ENCODE data around the gene KRTAP4-2.
"Not testable (repeated sequence)": the region's sequence is repeated elsewhere in the genome, so short reads cannot be mapped to it uniquely, and the experiment has no call there.

KRTAP4-2 gene

GRCh38 chr17:41185001-41185400, 7.0 kb upstream of the KRTAP4-2 start:
- Histone ChIP-seq H3K27me3 (ENCODE audit: control insufficient read depth, insufficient read depth, low read length) (peaks cover under 1% of the 10 kb centered on the region), H3K4me3 (ENCODE audit: low read length) (no peak overlapping the region), H3K9me3 (ENCODE audit: control insufficient read depth, low read length) (no peaks in the 10 kb centered on the region), H3K4me1 (ENCODE audit: control insufficient read depth, insufficient read depth, low read length) (no peaks in the 10 kb centered on the region), H3K36me3 (ENCODE audit: control insufficient read depth, insufficient read depth, low read length) (no peaks in the 10 kb centered on the region), H3K9ac (ENCODE audit: low read length) (no peak overlapping the region)

- Histone ChIP-seq H3K4me1 (ENCODE audit: control insufficient read depth, insufficient read depth, low read length) (no peaks in the 10 kb centered on the region), H3K9me3 (ENCODE audit: control insufficient read depth, low read length) (no peaks in the 10 kb centered on the region), H3K27me3 (ENCODE audit: control insufficient read depth, insufficient read depth, low read length) (no peaks in the 10 kb centered on the region), H3K36me3 (ENCODE audit: control insufficient read depth, insufficient read depth, low read length) (no peaks in the 10 kb centered on the region), H3K4me3 (ENCODE audit: low read length) (no peak within 1 kb of the TSS), H3K9ac (ENCODE audit: low read length) (no peak within 1 kb of the TSS)
Measured at GRCh38 chr17:41184480-41184961, 6.5 kb upstream of the KRTAP4-2 start, which contains the start of gene KRTAP4-1. KRTAP4-1 (minus strand) TSS chr17:41184911; CDS start chr17:41184854, 57 bp downstream.

- no peak overlapping the region for H3K4me3 ChIP-seq (ENCODE audit: low read length)
- no peaks in the 10 kb centered on the region for H3K9me3 ChIP-seq (ENCODE audit: control insufficient read depth, low read length)
- H3K4me1 ChIP-seq (ENCODE audit: control insufficient read depth, insufficient read depth, low read length) = no peaks in the 10 kb centered on the region
- H3K27me3 ChIP-seq (ENCODE audit: control insufficient read depth, insufficient read depth, low read length) = peaks cover 4% of the 10 kb centered on the region
- no peak overlapping the region for H3K9ac ChIP-seq (ENCODE audit: low read length)
- H3K36me3 ChIP-seq (ENCODE audit: control insufficient read depth, insufficient read depth, low read length) = no peaks in the 10 kb centered on the region
Measured at GRCh38 chr17:41178843-41179616, 1.0 kb upstream of the KRTAP4-2 start.

GRCh38 chr17:41178341-41178740, 320 bp upstream of the KRTAP4-2 start:
- Histone ChIP-seq H3K4me1 (ENCODE audit: control insufficient read depth, insufficient read depth, low read length) (no peaks in the 10 kb centered on the region), H3K36me3 (ENCODE audit: control insufficient read depth, insufficient read depth, low read length) (no peaks in the 10 kb centered on the region), H3K9me3 (ENCODE audit: control insufficient read depth, low read length) (no peaks in the 10 kb centered on the region), H3K9ac (ENCODE audit: low read length) (no peak overlapping the region), H3K27me3 (ENCODE audit: control insufficient read depth, insufficient read depth, low read length) (peaks cover 4% of the 10 kb centered on the region), H3K4me3 (ENCODE audit: low read length) (no peak overlapping the region)

GRCh38 chr17:41176744-41177387, 1.2 kb downstream of the KRTAP4-2 start:
- Histone ChIP-seq H3K9me3 (ENCODE audit: control insufficient read depth, low read length) (no peaks in the 10 kb centered on the region), H3K4me3 (ENCODE audit: low read length) (no peak overlapping the region), H3K9ac (ENCODE audit: low read length) (no peak overlapping the region), H3K4me1 (ENCODE audit: control insufficient read depth, insufficient read depth, low read length) (no peaks in the 10 kb centered on the region), H3K27me3 (ENCODE audit: control insufficient read depth, insufficient read depth, low read length) (peaks cover 4% of the 10 kb centered on the region), H3K36me3 (ENCODE audit: control insufficient read depth, insufficient read depth, low read length) (no peaks in the 10 kb centered on the region)

- Histone ChIP-seq H3K4me3 (ENCODE audit: low read length) (no peak overlapping the region), H3K36me3 (ENCODE audit: control insufficient read depth, insufficient read depth, low read length) (no peaks in the 10 kb centered on the region)
Measured at GRCh38 chr17:41171886-41172285, 6.1 kb downstream of the KRTAP4-2 start.

GRCh38 chr17:41168121-41168520, 9.9 kb downstream of the KRTAP4-2 start, which contains the start of gene KRTAP4-3:
KRTAP4-3 (minus strand) TSS chr17:41168221; CDS start chr17:41168172, 49 bp downstream.
- H3K9me3 ChIP-seq (ENCODE audit: control insufficient read depth, low read length) = no peaks in the 10 kb centered on the region
- no peaks in the 10 kb centered on the region for H3K36me3 ChIP-seq (ENCODE audit: control insufficient read depth, insufficient read depth, low read length)
- no peak within 1 kb of the TSS for H3K9ac ChIP-seq (ENCODE audit: low read length)
- no peaks in the 10 kb centered on the region for H3K27me3 ChIP-seq (ENCODE audit: control insufficient read depth, insufficient read depth, low read length)
- no peak within 1 kb of the TSS for H3K4me3 ChIP-seq (ENCODE audit: low read length)
- H3K4me1 ChIP-seq (ENCODE audit: control insufficient read depth, insufficient read depth, low read length) = no peaks in the 10 kb centered on the region

More at GRCh38 chr17:41171886-41172285, 6.1 kb downstream of the KRTAP4-2 start:
- Histone ChIP-seq H3K4me1 (ENCODE audit: control insufficient read depth, insufficient read depth, low read length) (no peaks in the 10 kb centered on the region), H3K9me3 (ENCODE audit: control insufficient read depth, low read length) (no peaks in the 10 kb centered on the region), H3K9ac (ENCODE audit: low read length) (no peak overlapping the region), H3K27me3 (ENCODE audit: control insufficient read depth, insufficient read depth, low read length) (no peaks in the 10 kb centered on the region)

- no peaks in the 10 kb centered on the region for H3K27me3 ChIP-seq (ENCODE audit: control insufficient read depth, insufficient read depth, low read length)
- H3K9ac ChIP-seq (ENCODE audit: low read length) = no peak overlapping the region
- no peaks in the 10 kb centered on the region for H3K4me1 ChIP-seq (ENCODE audit: control insufficient read depth, insufficient read depth, low read length)
- no peaks in the 10 kb centered on the region for H3K36me3 ChIP-seq (ENCODE audit: control insufficient read depth, insufficient read depth, low read length)
- H3K4me3 ChIP-seq (ENCODE audit: low read length) = no peak overlapping the region
- H3K9me3 ChIP-seq (ENCODE audit: control insufficient read depth, low read length) = no peaks in the 10 kb centered on the region
Measured at GRCh38 chr17:41167561-41167960, 10.5 kb downstream of the KRTAP4-2 start.

GRCh38 chr17:41163828-41164227, 14.2 kb downstream of the KRTAP4-2 start:
- H3K4me3 ChIP-seq (ENCODE audit: low read length) = no peak overlapping the region
- H3K4me1 ChIP-seq (ENCODE audit: control insufficient read depth, insufficient read depth, low read length) = no peaks in the 10 kb centered on the region
- H3K36me3 ChIP-seq (ENCODE audit: control insufficient read depth, insufficient read depth, low read length) = no peaks in the 10 kb centered on the region

GRCh38 chr17:41160648-41161047, 17.4 kb downstream of the KRTAP4-2 start, which contains the start of gene KRTAP4-4:
KRTAP4-4 (minus strand) TSS chr17:41160748; CDS start chr17:41160691, 57 bp downstream.
- Histone ChIP-seq H3K4me1 (ENCODE audit: control insufficient read depth, insufficient read depth, low read length) (no peaks in the 10 kb centered on the region), H3K9ac (ENCODE audit: low read length) (no peak within 1 kb of the TSS), H3K4me3 (ENCODE audit: low read length) (no peak within 1 kb of the TSS), H3K9me3 (ENCODE audit: control insufficient read depth, low read length) (no peaks in the 10 kb centered on the region), H3K36me3 (ENCODE audit: control insufficient read depth, insufficient read depth, low read length) (no peaks in the 10 kb centered on the region), H3K27me3 (ENCODE audit: control insufficient read depth, insufficient read depth, low read length) (no peaks in the 10 kb centered on the region)

More at GRCh38 chr17:41163828-41164227, 14.2 kb downstream of the KRTAP4-2 start:
- Histone ChIP-seq H3K9ac (ENCODE audit: low read length) (no peak overlapping the region), H3K27me3 (ENCODE audit: control insufficient read depth, insufficient read depth, low read length) (no peaks in the 10 kb centered on the region), H3K9me3 (ENCODE audit: control insufficient read depth, low read length) (no peaks in the 10 kb centered on the region)

GRCh38 chr17:41160190-41160589, 17.8 kb downstream of the KRTAP4-2 start:
- not testable (repeated sequence) for H3K27me3 ChIP-seq (ENCODE audit: control insufficient read depth, insufficient read depth, low read length); H3K4me1 ChIP-seq (ENCODE audit: control insufficient read depth, insufficient read depth, low read length); H3K4me3 ChIP-seq (ENCODE audit: low read length); H3K9ac ChIP-seq (ENCODE audit: low read length); H3K36me3 ChIP-seq (ENCODE audit: control insufficient read depth, insufficient read depth, low read length); H3K9me3 ChIP-seq (ENCODE audit: control insufficient read depth, low read length)

GRCh38 chr17:41153856-41154255, 24.2 kb downstream of the KRTAP4-2 start:
- no peak overlapping the region for H3K4me3 ChIP-seq (ENCODE audit: low read length)
- no peaks in the 10 kb centered on the region for H3K9me3 ChIP-seq (ENCODE audit: control insufficient read depth, low read length)
- no peaks in the 10 kb centered on the region for H3K36me3 ChIP-seq (ENCODE audit: control insufficient read depth, insufficient read depth, low read length)
- H3K9ac ChIP-seq (ENCODE audit: low read length) = no peak overlapping the region
- no peaks in the 10 kb centered on the region for H3K4me1 ChIP-seq (ENCODE audit: control insufficient read depth, insufficient read depth, low read length)
- H3K27me3 ChIP-seq (ENCODE audit: control insufficient read depth, insufficient read depth, low read length) = no peaks in the 10 kb centered on the region

All from mucosa of stomach (tissue), 1 donor.